Kidney (tissue), 14 donors: ENCODE data around the gene CLASP1. TPM values are rescaled to one million over a fixed set of nuclear protein-coding genes. Genes with fewer than 3 reads are reported as not detected.
"Not testable (repeated sequence)": the region's sequence is repeated elsewhere in the genome, so short reads cannot be mapped to it uniquely, and the experiment has no call there.

Experiments
- DNase-seq, 5 donors: peaks; one replicate each; pipeline ENCODE4 v3.0.0-alpha.2; 2013 to 2020
- FAIRE-seq: peaks from 2 replicates; lab custom pipeline; 2012; peaks lifted over from hg19 to GRCh38; lab: Jason Lieb, UNC
- H3K27ac ChIP-seq, 2 donors: one replicate each; pipeline ENCODE4 v1.7.0; 2013; ENCODE audit warnings: low read depth in 2 of 2, low read length in 2 of 2, inconsistent platforms in 1 of 2
- H3K27me3 ChIP-seq: one replicate; pipeline ENCODE4 v1.7.1; 2013; ENCODE audit warnings: low read length, inconsistent platforms; ENCODE audit not compliant: control insufficient read depth, insufficient read depth
- H3K36me3 ChIP-seq, 3 donors: one replicate each; pipeline versions ENCODE4 v1.7.0 to v1.7.1; 2013; ENCODE audit warnings: low read length in 3 of 3, control low read depth in 1 of 3, inconsistent platforms in 1 of 3; ENCODE audit not compliant: insufficient read depth in 3 of 3, control insufficient read depth in 2 of 3
- H3K4me1 ChIP-seq, 3 donors: one replicate each; pipeline versions ENCODE4 v1.7.0 to v1.7.1; 2013; ENCODE audit warnings: low read length in 3 of 3, inconsistent platforms in 1 of 3, low read depth in 1 of 3; ENCODE audit not compliant: control insufficient read depth in 2 of 3, insufficient read depth in 2 of 3
- H3K4me3 ChIP-seq, 3 donors: one replicate each; pipeline versions ENCODE4 v1.7.0 to v1.8.1; 2013; ENCODE audit warnings: low read length in 3 of 3, control low read depth in 1 of 3, inconsistent platforms in 1 of 3
- H3K9ac ChIP-seq, 3 donors: one replicate each; pipeline versions ENCODE4 v1.7.0 to v1.7.1; 2013; ENCODE audit warnings: low read length in 3 of 3, control low read depth in 1 of 3, inconsistent platforms in 1 of 3
- H3K9me3 ChIP-seq, 3 donors: one replicate each; pipeline versions ENCODE4 v1.7.0 to v1.7.1; 2013; ENCODE audit warnings: low read length in 3 of 3, control low read depth in 1 of 3, inconsistent platforms in 1 of 3; ENCODE audit not compliant: control insufficient read depth in 2 of 3, insufficient read depth in 1 of 3
- CTCF ChIP-seq: IDR thresholded peaks from 3 replicates; pipeline ENCODE4 v1.5.1; 2012; ENCODE audit warnings: mild to moderate bottlenecking, moderate library complexity, borderline replicate concordance; ENCODE audit not compliant: insufficient read depth; ENCODE audit errors: extremely low read depth
- intact Hi-C: fragments of 100-400 bp; cut with DNase I; formaldehyde crosslinking; loops from one replicate; pipeline ENCODE4 v1.11.1; 2022
- polyA plus RNA-seq: library from polyadenylated mRNA; stranded (reverse); fragments of 350-450 nt; fragmentation: Illumina TruSeq; extraction: RNeasy Lipid Tissue Mini Kit (QIAGEN cat#74804); gene quantifications from one replicate; pipeline ENCODE4 v1.2.3, GENCODE V29; 2014; ENCODE audit warnings: low read depth, low replicate concordance; ENCODE audit not compliant: insufficient read depth
- total RNA-seq: library from RNA; stranded (reverse); fragmentation: NEBNext Ultra II Directional; extraction: Animal tissue kit (Norgen Biotek cat#: 25700); gene quantifications from one replicate; pipeline ENCODE4 v1.2.1, GENCODE V29; 2021
- donor health status: control.
- donor health status: control.
- donor health status: control.
- donor health status: control.
- donor health status: control.
- donor health status: DM: yes; HTN: yes; CAD: no.
- donor health status: Normal renal cell carcinoma (clear cell type).

The CLASP1 gene
- total and polyA plus RNA-seq, 2 donors from 2014 or later = 6.8 to 71.5 TPM

DNA sequence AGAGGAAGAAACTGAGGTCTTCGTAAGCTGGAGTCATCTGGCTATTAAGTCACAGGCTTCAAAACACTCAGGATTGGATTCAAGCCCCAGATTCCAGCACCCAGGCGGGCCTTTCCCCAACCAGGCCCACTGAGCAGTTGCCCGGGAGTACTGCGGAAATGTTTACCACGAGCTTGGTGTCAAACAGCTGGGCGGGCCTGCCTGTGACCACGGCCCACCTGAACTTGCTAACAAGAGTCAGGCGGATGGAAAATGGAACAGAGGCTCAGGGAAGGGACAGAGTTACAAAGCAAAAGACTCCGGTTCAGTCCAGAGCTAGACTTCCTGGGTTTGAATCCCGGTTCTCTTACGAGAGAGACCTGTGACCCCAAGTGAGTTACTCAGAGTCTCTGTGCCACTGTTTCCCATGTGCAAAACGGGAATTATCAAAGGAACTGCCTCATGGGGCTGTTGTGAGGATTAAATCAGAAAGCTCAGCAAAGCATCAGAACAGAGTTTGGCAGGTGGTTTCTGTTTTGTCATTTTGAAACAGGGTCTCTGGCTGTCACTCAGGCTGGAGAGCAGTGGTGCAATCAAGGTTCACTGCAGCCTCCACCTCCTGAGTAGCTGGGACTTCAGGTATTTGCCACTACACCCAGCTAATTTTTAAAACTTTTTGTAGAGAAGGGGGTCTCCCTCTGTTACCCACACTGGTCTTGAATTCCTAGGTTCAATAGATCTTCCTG lies 315.3 kb downstream of the CLASP1 start:
- Histone ChIP-seq H3K27me3 (no peaks in the 10 kb centered on the region), H3K27ac (peak overlapping the region; percentile 23 to 65), H3K4me1 (peaks cover 0 to 12% (median 11%) of the 10 kb centered on the region in 3 donors), H3K9me3 (no peaks in the 10 kb centered on the region), H3K4me3 (peak overlapping the region in 2 of 3 donors; percentile 3 to 40), H3K36me3 (peaks cover 0 to 6% (median 5%) of the 10 kb centered on the region in 3 donors), H3K9ac (no peak overlapping the region)
- TF ChIP-seq CTCF = no peak
- FAIRE-seq (no peak), DNase-seq (no peak)
- intact Hi-C loops = no loop called here

DNA sequence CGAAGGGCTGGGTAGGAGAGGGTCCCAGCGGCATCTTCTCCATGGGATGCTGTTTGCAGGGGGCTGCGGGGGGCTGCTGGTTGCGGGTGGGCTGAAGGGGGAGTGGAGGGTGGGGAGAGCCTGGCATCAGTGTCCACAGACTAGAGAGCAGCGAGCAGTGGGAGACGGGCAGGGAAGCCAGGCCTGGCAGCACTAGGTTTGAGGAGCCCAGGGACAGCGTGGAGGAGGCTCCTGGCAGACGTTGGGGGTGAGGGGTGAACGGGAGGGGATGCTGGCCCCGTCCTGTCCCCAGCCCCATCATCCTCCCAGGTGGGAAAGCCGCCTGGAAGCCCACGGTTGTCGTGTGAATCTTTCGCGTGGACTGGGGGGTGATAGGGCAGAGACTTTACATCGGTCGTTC lies 316.0 kb downstream of the CLASP1 start:
- Histone ChIP-seq H3K27ac (no peak overlapping the region), H3K4me3 (no peak overlapping the region), H3K4me1 (peaks cover 0 to 12% (median 11%) of the 10 kb centered on the region in 3 donors), H3K27me3 (no peaks in the 10 kb centered on the region), H3K36me3 (no peaks in the 10 kb centered on the region), H3K9ac (no peak overlapping the region), H3K9me3 (no peaks in the 10 kb centered on the region)
- no peak for TF ChIP-seq CTCF
- DNase-seq = no peak
- FAIRE-seq = no peak
- intact Hi-C loops = no loop called here

GRCh38 chr2:121331324-121331723 lies 317.9 kb downstream of the CLASP1 start:
- H3K36me3 ChIP-seq, FAIRE-seq, H3K9me3 ChIP-seq, H3K27ac ChIP-seq, H3K9ac ChIP-seq, DNase-seq, H3K27me3 ChIP-seq, H3K4me3 ChIP-seq, intact Hi-C loops: not testable (repeated sequence)
- peaks cover 0 to 12% (median 11%) of the 10 kb centered on the region in 3 donors for H3K4me1 ChIP-seq

GRCh38 chr2:121330921-121331320 lies 318.3 kb downstream of the CLASP1 start:
- TF ChIP-seq CTCF = no peak

More at GRCh38 chr2:121330921-121331320, 318.3 kb downstream of the CLASP1 start:
- no peaks in the 10 kb centered on the region for H3K36me3 ChIP-seq
- H3K9ac ChIP-seq = no peak overlapping the region
- H3K27me3 ChIP-seq = no peaks in the 10 kb centered on the region
- no peaks in the 10 kb centered on the region for H3K9me3 ChIP-seq
- FAIRE-seq (no peak), DNase-seq (no peak)
- H3K4me1 ChIP-seq = peaks cover 0 to 12% (median 11%) of the 10 kb centered on the region in 3 donors
- H3K27ac ChIP-seq = no peak overlapping the region
- intact Hi-C loops = no loop called here
- no peak overlapping the region for H3K4me3 ChIP-seq
